Left lung (tissue), 10 donors: Measurements from ENCODE around the gene UBE3A. TPM values are rescaled to one million over a fixed set of nuclear protein-coding genes. Genes with fewer than 3 reads are reported as not detected.
A peak's percentile ranks its signal among the peaks of the same experiment; 100 is the strongest.

Source experiments
- ATAC-seq: fragments of 200-7000 bp; cut with Tn5 transposase; one replicate; pipeline ENCODE4 v1.9.1; 2020; ENCODE audit warnings: moderate library complexity
- DNase-seq, 4 donors: peaks; one replicate each; pipeline ENCODE4 v3.0.0-alpha.2; 2013 to 2020
- H3K27ac ChIP-seq, 2 donors: fragments of 200-600 bp; sonication (generic) in 1 of 2; one replicate each; pipeline versions ENCODE4 v1.5.0 to v1.8.0; 2020 to 2021
- H3K27me3 ChIP-seq, 2 donors: fragments of 200-600 bp; sonication (generic) in 1 of 2; one replicate each; pipeline versions ENCODE4 v1.5.0 to v1.8.0; 2020 to 2021
- H3K36me3 ChIP-seq, 2 donors: fragments of 200-600 bp; sonication (generic) in 1 of 2; one replicate each; pipeline versions ENCODE4 v1.5.0 to v1.8.0; 2020 to 2021
- H3K4me1 ChIP-seq, 2 donors: fragments of 200-600 bp; one replicate each; pipeline ENCODE4 v1.8.0; 2021
- H3K4me3 ChIP-seq, 2 donors: fragments of 200-600 bp; sonication (generic) in 1 of 2; one replicate each; pipeline versions ENCODE4 v1.5.0 to v1.8.0; 2020 to 2021; ENCODE audit warnings: mild to moderate bottlenecking in 1 of 2
- H3K9me3 ChIP-seq, 2 donors: fragments of 200-600 bp; sonication (generic) in 1 of 2; one replicate each; pipeline versions ENCODE4 v1.5.0 to v1.8.0; 2020 to 2021
- CTCF ChIP-seq, 2 donors: fragments of 200-600 bp; sonication (generic) in 1 of 2; IDR thresholded peaks; one replicate each; pipeline versions ENCODE4 v1.5.0 to v1.8.0; 2021; ENCODE audit warnings: antibody characterized with exemption in 2 of 2
- intact Hi-C, 2 donors: fragments of 100-400 bp; cut with DNase I; formaldehyde crosslinking; loops; one replicate each; pipeline versions ENCODE4 v1.11.2 to v1.14.2; 2022
- polyA plus RNA-seq, 6 donors: library from polyadenylated mRNA; unstranded; fragments of 120-200 nt; gene quantifications; one replicate each; pipeline ENCODE4 v1.2.1, GENCODE V29; 2013; ENCODE audit not compliant: insufficient read length in 6 of 6
- total RNA-seq, 2 donors: library from RNA; stranded (reverse); fragmentation: NEBNext Ultra II Directional; extraction: Animal tissue kit (Norgen Biotek cat#: 25700); gene quantifications; one replicate each; pipeline ENCODE4 v1.2.1, GENCODE V29; 2021
- donor health status: DM: no; HTN: yes; CAD: no.
- donor health status: DM: no; HTN: no; CAD: no.

The UBE3A gene
- total and polyA plus RNA-seq, 8 donors: 84.4 to 97.9 (median 90.3) TPM

GRCh38 chr15:25374143-25374542 lies 64.7 kb downstream of the UBE3A start:
- DNase-seq (no peak), ATAC-seq (no peak)
- H3K27ac ChIP-seq: no peak overlapping the region
- H3K9me3 ChIP-seq: no peaks in the 10 kb centered on the region
- H3K27me3 ChIP-seq: no peaks in the 10 kb centered on the region
- H3K36me3 ChIP-seq: peaks cover 0 to 49% of the 10 kb centered on the region in 2 donors
- no peak for TF ChIP-seq CTCF (IDR thresholded peaks at IDR 0.05)
- H3K4me1 ChIP-seq: peaks cover 0 to 7% of the 10 kb centered on the region in 2 donors
- no peak overlapping the region for H3K4me3 ChIP-seq
- intact Hi-C loops: no loop called here

DNA sequence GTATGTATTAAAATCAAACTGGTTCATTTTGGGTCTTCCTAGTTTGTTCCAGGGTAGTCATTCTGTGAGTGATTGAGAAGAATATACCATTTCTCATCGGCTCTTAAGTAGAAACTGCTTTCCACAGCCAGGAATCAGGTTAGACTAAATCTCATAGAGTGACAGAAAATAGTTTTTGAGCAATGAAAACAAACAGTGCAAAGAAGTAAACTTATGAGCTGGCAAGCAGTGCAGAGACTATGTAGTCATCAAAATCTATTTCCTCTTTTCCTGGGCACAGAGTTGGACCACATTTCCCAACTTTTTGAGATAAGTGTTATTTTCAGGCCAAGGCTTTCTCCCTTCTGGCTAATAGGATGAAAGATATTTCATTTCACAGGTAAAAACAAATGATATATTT lies 66.5 kb downstream of the UBE3A start:
- DNase-seq (no peak), ATAC-seq (peak; percentile 58)
- peaks cover 0 to 49% of the 10 kb centered on the region in 2 donors for H3K36me3 ChIP-seq
- H3K4me3 ChIP-seq: no peak overlapping the region
- peaks cover 0 to 7% of the 10 kb centered on the region in 2 donors for H3K4me1 ChIP-seq
- intact Hi-C loops: no loop called here
- no peak overlapping the region for H3K27ac ChIP-seq
- no peaks in the 10 kb centered on the region for H3K27me3 ChIP-seq
- no peaks in the 10 kb centered on the region for H3K9me3 ChIP-seq
- TF ChIP-seq CTCF (IDR thresholded peaks at IDR 0.05): no peak

DNA sequence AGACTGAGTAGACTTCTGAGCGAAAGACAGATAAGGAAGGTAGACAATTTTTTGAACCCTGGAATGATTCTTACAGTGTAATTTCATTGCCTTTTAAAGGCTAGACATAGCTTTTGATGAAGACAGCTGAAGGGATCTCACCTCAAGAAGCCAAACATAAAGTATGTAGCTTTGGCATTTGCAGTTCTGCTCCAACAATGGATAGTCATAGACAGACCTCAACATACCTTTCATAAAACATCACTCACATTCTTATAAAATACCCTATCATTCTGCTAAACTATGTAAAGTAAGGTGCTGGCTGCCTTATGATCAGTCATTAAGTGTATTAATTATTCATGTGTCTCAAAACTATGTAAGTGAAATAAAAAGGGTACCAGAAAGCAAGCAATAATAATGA lies 70.0 kb downstream of the UBE3A start:
- H3K27me3 ChIP-seq: no peaks in the 10 kb centered on the region
- no peak for ATAC-seq
- no peak overlapping the region for H3K27ac ChIP-seq
- peaks cover 0 to 45% of the 10 kb centered on the region in 2 donors for H3K36me3 ChIP-seq
- intact Hi-C loops: no loop called here
- H3K9me3 ChIP-seq: peaks cover 0 to 3% of the 10 kb centered on the region in 2 donors
- H3K4me1 ChIP-seq: peaks cover 0 to 7% of the 10 kb centered on the region in 2 donors
- no peak for DNase-seq
- no peak overlapping the region for H3K4me3 ChIP-seq
- no peak for TF ChIP-seq CTCF (IDR thresholded peaks at IDR 0.05)

- peaks cover 0 to 3% of the 10 kb centered on the region in 2 donors for H3K9me3 ChIP-seq
- no peaks in the 10 kb centered on the region for H3K4me1 ChIP-seq
- ATAC-seq (no peak), DNase-seq (no peak)
- peaks cover 0 to 28% of the 10 kb centered on the region in 2 donors for H3K36me3 ChIP-seq
- intact Hi-C loops: no loop called here
- no peak for TF ChIP-seq CTCF (IDR thresholded peaks at IDR 0.05)
- H3K27ac ChIP-seq: no peak overlapping the region
- no peaks in the 10 kb centered on the region for H3K27me3 ChIP-seq
- H3K4me3 ChIP-seq: no peak overlapping the region
Measured at GRCh38 chr15:25366058-25366457, 72.8 kb downstream of the UBE3A start.

GRCh38 chr15:25362545-25362944 lies 76.3 kb downstream of the UBE3A start:
- Histone ChIP-seq H3K27ac (no peak overlapping the region), H3K9me3 (peaks cover 0 to 3% of the 10 kb centered on the region in 2 donors), H3K4me1 (no peaks in the 10 kb centered on the region), H3K27me3 (no peaks in the 10 kb centered on the region), H3K4me3 (no peak overlapping the region), H3K36me3 (peaks cover 0 to 36% of the 10 kb centered on the region in 2 donors)
- intact Hi-C loops: no loop called here
- no peak for DNase-seq
- TF ChIP-seq CTCF (IDR thresholded peaks at IDR 0.05): no peak
- no peak for ATAC-seq
